GM12865 (cell line): Measurements from ENCODE around the gene METAP1D.

Experiments used
- DNase-seq: peaks from one replicate; pipeline ENCODE4 v3.0.0; 2010; ENCODE audit warnings: low read depth
- H3K4me3 ChIP-seq: 2 replicates; pipeline ENCODE4 v1.5.1; 2011; ENCODE audit warnings: mild to moderate bottlenecking, low read depth, low read length, control low read depth
- CTCF ChIP-seq: IDR thresholded peaks from 2 replicates; pipeline ENCODE4 v1.5.1; 2011; ENCODE audit warnings: low read length, control low read depth, low read depth, inconsistent platforms; ENCODE audit not compliant: insufficient read depth; ENCODE audit errors: missing control alignments

Gene METAP1D

DNA sequence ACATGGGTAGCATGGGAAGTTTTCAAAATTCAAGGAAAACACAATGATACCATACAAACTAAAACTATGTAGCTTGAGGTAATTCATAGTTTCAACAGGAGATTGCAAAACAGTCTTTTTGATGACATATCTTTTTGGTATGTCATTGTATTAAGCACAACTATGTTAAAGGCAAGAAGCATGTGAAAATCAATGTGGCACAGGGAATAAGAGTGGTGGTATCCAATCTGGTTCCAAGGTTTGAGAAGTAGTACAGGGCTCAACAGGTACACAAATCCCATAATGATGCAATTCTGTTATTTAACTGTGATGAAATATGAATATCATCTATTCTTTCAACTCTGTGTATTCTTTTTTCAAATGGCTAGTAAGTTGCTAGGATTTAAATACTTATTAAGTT is 119.3 kb downstream of the METAP1D start:
- TF ChIP-seq CTCF, result no peak
- DNase-seq, result no peak
- no peak overlapping the region for H3K4me3 ChIP-seq

DNA sequence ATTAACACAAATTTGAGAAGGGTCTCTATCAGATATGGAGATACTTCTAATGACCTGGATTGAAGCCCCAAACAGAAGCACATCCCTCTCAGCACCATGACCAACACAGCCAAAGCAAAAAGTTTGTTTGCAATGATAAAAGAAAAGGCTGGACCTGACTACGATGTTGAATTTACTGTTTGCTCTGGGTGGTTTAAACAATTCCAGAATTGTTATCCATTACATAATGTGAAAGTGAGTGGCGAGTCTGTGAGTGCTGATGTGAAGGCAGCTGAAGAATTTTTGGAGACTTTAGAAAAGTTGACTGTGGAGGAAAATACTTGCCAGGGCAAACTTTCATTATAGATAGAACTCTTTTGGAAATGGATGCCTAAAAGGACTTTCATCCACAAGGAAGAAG is 120.4 kb downstream of the METAP1D start:
- no peak for TF ChIP-seq CTCF
- H3K4me3 ChIP-seq, result no peak overlapping the region
- no peak for DNase-seq

DNA sequence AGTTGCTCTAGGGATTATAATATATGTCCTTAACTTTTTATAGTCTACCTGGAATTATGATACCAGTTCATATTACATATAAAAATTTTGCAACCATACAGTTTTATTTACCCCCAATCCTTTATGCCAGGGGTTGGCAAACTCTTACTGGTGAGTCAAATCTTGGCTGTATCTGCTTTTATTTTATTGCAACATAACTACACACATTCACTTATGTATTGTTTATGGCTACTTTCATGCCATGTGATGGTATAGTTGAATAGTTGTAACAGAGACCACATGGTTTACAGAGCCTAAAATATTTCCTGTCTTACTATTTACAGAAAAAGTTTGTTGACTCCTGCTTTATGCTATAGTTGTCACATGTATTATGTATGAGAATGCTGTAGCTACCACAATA is 128.7 kb downstream of the METAP1D start:
- no peak for TF ChIP-seq CTCF
- H3K4me3 ChIP-seq, result no peak overlapping the region
- no peak for DNase-seq

GRCh38 chr2:172129404-172129803 is 129.7 kb downstream of the METAP1D start:
- no peak for DNase-seq
- no peak for TF ChIP-seq CTCF
- H3K4me3 ChIP-seq, result no peak overlapping the region
